K562 (cell line): ENCODE results near the gene HEMGN. TPM values are rescaled to one million over a fixed set of nuclear protein-coding genes. Genes with fewer than 3 reads are reported as not detected.

Source experiments
- BCLAF1 ChIP-seq, 2 experiments: fragments of 450-650 bp in 1 of 2; IDR thresholded peaks; 2 replicates each; pipeline ENCODE4 v1.6.1; 2011 to 2017; ENCODE audit warnings: low read depth in 2 of 2, antibody characterized with exemption in 1 of 2, borderline replicate concordance in 1 of 2, low read length in 1 of 2, mild to moderate bottlenecking in 1 of 2, mixed read lengths in 1 of 2; ENCODE audit not compliant: control insufficient read depth in 1 of 2
- CUX1 ChIP-seq: fragments of 200-800 bp; sonication (Bioruptor generic); IDR thresholded peaks from 2 replicates; pipeline ENCODE4 v1.6.1; 2016; ENCODE audit warnings: missing genetic modification characterization, missing compliant biosample characterization
- HMGN3 ChIP-seq: IDR thresholded peaks from 2 replicates; pipeline ENCODE4 v1.6.1; 2011; ENCODE audit warnings: borderline replicate concordance, low read depth, mild to moderate bottlenecking, mixed read lengths, low read length; ENCODE audit not compliant: insufficient read length; ENCODE audit errors: extremely low read depth
- HMGXB4 ChIP-seq: sonication (generic); formaldehyde crosslinking; IDR thresholded peaks from 2 replicates; pipeline ENCODE4 v1.8.1; 2023; ENCODE audit warnings: mild to moderate bottlenecking, missing genetic modification reagents
- NBN ChIP-seq: fragments of 450-650 bp; IDR thresholded peaks from 2 replicates; pipeline ENCODE4 v1.6.1; 2016; ENCODE audit warnings: low read depth, mild to moderate bottlenecking
- PHF21A ChIP-seq: fragments of 450-650 bp; IDR thresholded peaks from 2 replicates; pipeline ENCODE4 v1.6.1; 2017; ENCODE audit warnings: low read depth, borderline replicate concordance
- SP2 ChIP-seq: IDR thresholded peaks from 2 replicates; pipeline ENCODE4 v1.6.1; 2011; ENCODE audit warnings: mild to moderate bottlenecking, low read depth, low read length, moderate library complexity; ENCODE audit not compliant: poor library complexity, severe bottlenecking; ENCODE audit errors: extremely low read depth
- ZBTB7A ChIP-seq: IDR thresholded peaks from 2 replicates; pipeline ENCODE4 v1.6.1; 2011; ENCODE audit warnings: low read depth, mild to moderate bottlenecking, low read length, moderate library complexity, borderline replicate concordance; ENCODE audit not compliant: control insufficient read depth
- ZNF134 ChIP-seq: fragments of 250-450 bp; sonication (Bioruptor Pico); conservative IDR thresholded peaks from 2 replicates; pipeline ENCODE4 v1.4.0; 2020
- ZNF518B ChIP-seq: fragments of 250-450 bp; sonication (Bioruptor Pico); IDR thresholded peaks from 2 replicates; pipeline ENCODE4 v1.5.0; 2021; ENCODE audit warnings: mild to moderate bottlenecking, moderate library complexity
- ZZZ3 ChIP-seq: fragments of 450-650 bp; IDR thresholded peaks from 2 replicates; pipeline ENCODE4 v1.6.1; 2016; ENCODE audit warnings: antibody characterized with exemption, mild to moderate bottlenecking, moderate library complexity
- polyA plus RNA-seq, 8 experiments: library from polyadenylated mRNA; depleted of rRNA in 4 of 8; stranded (reverse) in 5 of 8; unstranded in 3 of 8; fragments of >200 nt; fragmentation: Nextera tagmentation in 2 of 8; fragmentation: Illumina TruSeq in 1 of 8; extraction: Ambion mirVana in 2 of 8; extraction: Trizol in 1 of 8; gene quantifications; 2 replicates each; pipeline versions ENCODE4 v1.2.1 to v1.2.3, GENCODE V29; 2011 to 2014; ENCODE audit warnings: inconsistent platforms in 1 of 8, missing spikeins in 1 of 8
- total RNA-seq, 7 experiments: library from RNA; depleted of rRNA in 6 of 7; stranded (reverse); fragments of >200 nt in 6 of 7; fragmentation: Illumina TruSeq in 2 of 7; extraction: Trizol in 2 of 7; gene quantifications; 2 replicates each; pipeline versions ENCODE4 v1.2.1 to v1.2.3, GENCODE V29; 2011 to 2021; ENCODE audit warnings: low replicate concordance in 1 of 7

The HEMGN gene
- total and polyA plus RNA-seq, 9 of the 15 experiments (the other 6 are each of a cell fraction or from before 2014, with no cell fraction given) = 56.3 to 258 (median 137) TPM

GRCh38 chr9:97980918-97981845, 43.2 kb upstream of the HEMGN start (continued):
- TF ChIP-seq ZNF518B (CRISPR knock-in tag) (no peak), CUX1 (CRISPR knock-in tag) (no peak; the same call in 1 of the 2 replicates), HMGN3 (no peak), BCLAF1 (IDR thresholded peaks at IDR 0.05; ENCODE audit: borderline replicate concordance in 1 of 2, control insufficient read depth in 1 of 2, low read depth in 2 of 2, low read length in 1 of 2) (no peak), PHF21A (no peak), ZNF134 (CRISPR knock-in tag) (no peak), ZBTB7A (no peak), HMGXB4 (CRISPR knock-in tag) (0 out of 2 replicates have a peak, but pooled peaks have one; percentile 35), NBN (no peak), SP2 (no peak), ZZZ3 (no peak)
